SK-N-MC (cell line): ENCODE data around the gene RAB35.

Experiments used
- EZH2 ChIP-seq: fragments of 200-600 bp; sonication (generic); IDR thresholded peaks from one replicate; pipeline ENCODE4 v1.6.1; 2017; ENCODE audit warnings: antibody characterized with exemption
- FOXP2 ChIP-seq: optimal IDR thresholded peaks from 2 replicates; pipeline ENCODE3; 2011; ENCODE audit warnings: mild to moderate bottlenecking, moderate library complexity; ENCODE audit not compliant: insufficient read depth; ENCODE audit errors: extremely low read length, control extremely low read depth
- POLR2AphosphoS5 ChIP-seq: IDR thresholded peaks from 2 replicates; pipeline ENCODE4 v1.6.1; 2012; ENCODE audit warnings: mild to moderate bottlenecking, low read depth, low read length, borderline replicate concordance

GRCh38 chr12:120141336-120141735 is 24.8 kb upstream of the RAB35 start:
- TF ChIP-seq EZH2 (no peak), POLR2AphosphoS5 (no peak), FOXP2 (no peak)
